Peyer's patch (tissue), 4 donors: ENCODE data around the gene FBXO10. TPM values are rescaled to one million over a fixed set of nuclear protein-coding genes. Genes with fewer than 3 reads are reported as not detected.

Experiments
- DNase-seq, 3 donors: peaks; one replicate each; pipeline ENCODE4 v3.0.0-alpha.2; 2017 to 2019
- H3K27ac ChIP-seq, 4 donors: fragments of 200-600 bp; sonication (generic); one replicate each; pipeline ENCODE4 v1.5.1; 2016 to 2019
- H3K27me3 ChIP-seq, 2 donors: fragments of 200-600 bp; sonication (generic); one replicate each; pipeline ENCODE4 v1.5.1; 2019
- H3K36me3 ChIP-seq, 3 donors: fragments of 200-600 bp; sonication (generic); one replicate each; pipeline ENCODE4 v1.5.1; 2016 to 2019
- H3K4me1 ChIP-seq, 4 donors: fragments of 200-600 bp; sonication (generic); one replicate each; pipeline ENCODE4 v1.5.1; 2016 to 2019
- H3K4me3 ChIP-seq, 4 donors: fragments of 200-600 bp; sonication (generic); 1 replicate in 3 of 4; 2 replicates in 1 of 4; pipeline ENCODE4 v1.5.1; 2016 to 2019; ENCODE audit warnings: mild to moderate bottlenecking in 1 of 4
- H3K9me3 ChIP-seq, 4 donors: fragments of 200-600 bp; sonication (generic); one replicate each; pipeline ENCODE4 v1.5.1; 2016 to 2019; ENCODE audit warnings: mild to moderate bottlenecking in 1 of 4
- POLR2A ChIP-seq, 2 donors: fragments of 450-650 bp; IDR thresholded peaks; one replicate each; pipeline ENCODE4 v1.5.1; 2017; ENCODE audit warnings: antibody characterized with exemption in 2 of 2, mild to moderate bottlenecking in 2 of 2, moderate library complexity in 2 of 2
- total RNA-seq, 4 donors: library from RNA; depleted of rRNA; stranded (reverse); fragments of >200 nt; gene quantifications; one replicate each; pipeline ENCODE4 v1.1.0, GENCODE V29; 2016
- TF ChIP-seq, protein P1 (sequence below), 6 experiments: fragments of 450-650 bp in 4 of 6; fragments of 200-600 bp in 2 of 6; sonication (generic) in 1 of 6; IDR thresholded peaks; one replicate each; pipeline ENCODE4 v1.5.1; 2017 to 2019; ENCODE audit warnings: antibody characterized with exemption in 6 of 6, mild to moderate bottlenecking in 3 of 6, moderate library complexity in 1 of 6

Gene FBXO10
- total RNA-seq, 4 donors from 2014 or later: 1.6 to 12.4 (median 4.2) TPM

DNA sequence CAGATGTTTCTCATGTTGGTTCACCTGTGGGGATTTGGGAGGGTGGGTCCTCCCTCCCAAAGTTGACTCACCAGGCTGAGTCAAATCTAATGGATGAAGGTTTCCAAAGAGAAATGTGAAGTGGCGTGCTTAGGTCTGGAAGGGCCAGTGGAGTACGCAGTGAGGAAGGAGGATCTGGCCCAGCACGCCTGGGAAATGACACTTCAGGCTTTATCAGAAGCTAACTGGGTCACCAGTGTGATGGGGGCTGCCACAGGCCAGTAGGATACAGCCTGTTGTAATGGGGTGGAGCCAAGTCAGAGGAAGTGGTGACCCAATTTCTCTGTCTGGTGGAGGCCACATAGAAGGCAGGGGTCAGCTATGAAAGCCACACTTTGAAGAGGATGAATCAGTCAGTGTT lies 72.4 kb downstream of the FBXO10 start:
- Histone ChIP-seq H3K36me3 (peaks cover 0 to 31% (median 0%) of the 10 kb centered on the region in 3 donors), H3K4me3 (no peak overlapping the region), H3K27ac (peak overlapping the region in 3 of 4 donors; percentile 22 to 71 (median 24)), H3K9me3 (no peaks in the 10 kb centered on the region), H3K27me3 (no peaks in the 10 kb centered on the region), H3K4me1 (no peaks in the 10 kb centered on the region)
- peak in 1 of 3 donors; percentile 68 for DNase-seq
- TF ChIP-seq, protein P1, sequence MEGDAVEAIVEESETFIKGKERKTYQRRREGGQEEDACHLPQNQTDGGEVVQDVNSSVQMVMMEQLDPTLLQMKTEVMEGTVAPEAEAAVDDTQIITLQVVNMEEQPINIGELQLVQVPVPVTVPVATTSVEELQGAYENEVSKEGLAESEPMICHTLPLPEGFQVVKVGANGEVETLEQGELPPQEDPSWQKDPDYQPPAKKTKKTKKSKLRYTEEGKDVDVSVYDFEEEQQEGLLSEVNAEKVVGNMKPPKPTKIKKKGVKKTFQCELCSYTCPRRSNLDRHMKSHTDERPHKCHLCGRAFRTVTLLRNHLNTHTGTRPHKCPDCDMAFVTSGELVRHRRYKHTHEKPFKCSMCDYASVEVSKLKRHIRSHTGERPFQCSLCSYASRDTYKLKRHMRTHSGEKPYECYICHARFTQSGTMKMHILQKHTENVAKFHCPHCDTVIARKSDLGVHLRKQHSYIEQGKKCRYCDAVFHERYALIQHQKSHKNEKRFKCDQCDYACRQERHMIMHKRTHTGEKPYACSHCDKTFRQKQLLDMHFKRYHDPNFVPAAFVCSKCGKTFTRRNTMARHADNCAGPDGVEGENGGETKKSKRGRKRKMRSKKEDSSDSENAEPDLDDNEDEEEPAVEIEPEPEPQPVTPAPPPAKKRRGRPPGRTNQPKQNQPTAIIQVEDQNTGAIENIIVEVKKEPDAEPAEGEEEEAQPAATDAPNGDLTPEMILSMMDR (IDR thresholded peaks at IDR 0.05): no peak
- TF ChIP-seq POLR2A (IDR thresholded peaks at IDR 0.05): no peak

DNA sequence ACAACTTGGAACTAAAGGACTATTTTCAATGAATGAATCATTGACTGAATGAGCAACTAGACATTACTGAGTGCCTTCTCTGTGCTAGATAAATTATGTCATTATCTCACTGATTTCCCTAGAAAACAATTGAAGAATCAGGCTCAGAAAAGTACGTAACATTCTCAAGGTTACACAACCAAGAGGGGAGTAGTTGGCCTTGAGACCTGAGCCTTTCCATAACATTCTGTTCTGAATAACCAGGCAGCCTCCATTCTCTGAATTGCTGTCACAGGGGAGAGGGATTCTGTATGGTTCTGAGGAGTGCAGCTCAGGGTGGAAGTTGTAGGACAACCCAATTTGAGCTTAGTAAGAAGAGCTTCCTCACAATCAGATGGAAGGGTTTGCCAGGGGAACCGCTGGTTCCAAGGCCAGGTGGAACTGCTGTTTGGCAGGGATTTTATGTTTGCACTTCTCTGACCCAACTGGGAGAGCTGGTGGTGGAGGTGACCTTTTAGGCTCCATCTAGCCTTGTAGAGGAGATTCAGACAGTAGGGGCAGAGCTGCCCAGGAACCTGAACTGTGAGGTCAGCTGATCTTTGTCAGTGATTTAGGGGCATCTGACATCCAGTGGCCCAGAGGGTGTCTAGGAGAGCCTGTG lies 74.1 kb downstream of the FBXO10 start:
- no peak overlapping the region for H3K4me3 ChIP-seq
- H3K27me3 ChIP-seq: no peaks in the 10 kb centered on the region
- DNase-seq: no peak
- no peaks in the 10 kb centered on the region for H3K4me1 ChIP-seq
- TF ChIP-seq POLR2A (IDR thresholded peaks at IDR 0.05): no peak
- TF ChIP-seq, protein P1 (IDR thresholded peaks at IDR 0.05): no peak
- H3K27ac ChIP-seq: no peak overlapping the region
- no peaks in the 10 kb centered on the region for H3K9me3 ChIP-seq
- peaks cover 0 to 46% (median 0%) of the 10 kb centered on the region in 3 donors for H3K36me3 ChIP-seq

DNA sequence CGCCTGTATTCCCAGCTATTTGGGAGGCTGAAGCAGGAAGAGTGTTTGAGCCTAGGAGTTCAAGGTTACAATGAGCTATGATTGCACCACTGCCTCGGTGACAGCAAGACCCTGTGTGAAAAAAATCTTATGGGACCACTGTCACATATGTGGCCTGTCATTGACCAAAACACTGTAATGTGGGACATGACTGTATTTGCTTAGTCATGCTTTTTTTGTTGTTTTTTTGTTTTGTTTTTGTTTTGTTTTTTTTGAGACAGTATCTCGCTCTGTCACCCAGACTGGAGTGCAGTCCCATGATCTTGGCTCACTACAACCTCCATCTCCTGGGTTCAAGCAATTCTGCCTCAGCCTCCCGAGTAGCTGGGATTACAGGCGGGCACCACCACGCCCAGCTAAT lies 76.9 kb downstream of the FBXO10 start:
- no peak overlapping the region for H3K27ac ChIP-seq
- no peak for DNase-seq
- no peaks in the 10 kb centered on the region for H3K9me3 ChIP-seq
- H3K4me1 ChIP-seq: no peaks in the 10 kb centered on the region
- TF ChIP-seq, protein P1 (IDR thresholded peaks at IDR 0.05): no peak
- TF ChIP-seq POLR2A (IDR thresholded peaks at IDR 0.05): no peak
- no peak overlapping the region for H3K4me3 ChIP-seq
- peaks cover 0 to 68% (median 0%) of the 10 kb centered on the region in 3 donors for H3K36me3 ChIP-seq
- H3K27me3 ChIP-seq: no peaks in the 10 kb centered on the region

DNA sequence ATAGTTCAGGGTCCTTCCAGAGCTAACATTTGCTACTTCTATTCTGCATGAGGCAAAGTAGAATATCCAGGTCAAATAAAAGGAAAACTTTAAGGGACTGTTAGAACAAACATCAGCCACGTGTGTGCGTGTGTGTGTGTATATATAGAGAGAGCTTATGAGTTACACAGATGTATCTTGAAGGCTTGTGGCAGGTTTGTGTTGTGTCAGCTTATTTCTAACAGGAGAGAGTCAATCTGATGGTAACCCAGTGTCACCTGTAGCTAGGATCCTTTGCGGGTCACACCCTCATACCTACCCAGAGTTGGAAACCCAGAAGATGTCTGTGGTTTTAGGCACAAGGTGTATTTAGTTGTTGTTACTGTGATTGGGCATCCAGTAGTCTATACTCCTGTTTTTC lies 77.7 kb downstream of the FBXO10 start:
- no peaks in the 10 kb centered on the region for H3K4me1 ChIP-seq
- no peaks in the 10 kb centered on the region for H3K9me3 ChIP-seq
- DNase-seq: no peak
- no peaks in the 10 kb centered on the region for H3K27me3 ChIP-seq
- H3K4me3 ChIP-seq: no peak overlapping the region
- TF ChIP-seq, protein P1 (IDR thresholded peaks at IDR 0.05): no peak
- TF ChIP-seq POLR2A (IDR thresholded peaks at IDR 0.05): no peak
- no peak overlapping the region for H3K27ac ChIP-seq
- peaks cover 0 to 77% (median 0%) of the 10 kb centered on the region in 3 donors for H3K36me3 ChIP-seq

DNA sequence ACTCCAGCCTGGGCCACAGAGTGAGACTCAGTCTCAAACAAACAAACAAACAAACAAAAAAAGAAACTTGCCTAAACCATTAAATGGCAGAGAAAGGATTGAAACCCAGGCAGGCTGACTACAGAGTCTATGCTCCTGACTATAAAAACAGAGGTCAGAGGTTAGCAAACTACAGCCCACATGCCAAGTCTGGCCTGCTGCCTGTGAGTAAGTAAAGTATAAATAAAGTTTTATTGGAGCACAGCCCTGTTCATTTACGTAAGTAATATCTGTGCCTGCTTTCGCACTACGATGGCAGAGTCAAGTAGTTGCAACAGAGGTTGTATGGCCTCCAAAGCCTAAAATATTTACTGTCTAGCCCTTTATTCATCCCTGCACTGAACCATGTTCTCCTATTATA lies 78.9 kb downstream of the FBXO10 start:
- no peak overlapping the region for H3K4me3 ChIP-seq
- H3K27me3 ChIP-seq: no peaks in the 10 kb centered on the region
- H3K27ac ChIP-seq: no peak overlapping the region
- H3K4me1 ChIP-seq: no peaks in the 10 kb centered on the region
- no peak for DNase-seq
- H3K9me3 ChIP-seq: no peaks in the 10 kb centered on the region
- TF ChIP-seq, protein P1 (IDR thresholded peaks at IDR 0.05): no peak
- TF ChIP-seq POLR2A (IDR thresholded peaks at IDR 0.05): no peak
- H3K36me3 ChIP-seq: peaks cover 0 to 84% (median 0%) of the 10 kb centered on the region in 3 donors
